GM12891 (cell line): ENCODE measurements around the gene ELOA.

Source experiments
- POLR2A ChIP-seq: IDR thresholded peaks from 2 replicates; pipeline ENCODE4 v1.6.1; 2011; ENCODE audit warnings: low read depth, low read length, control low read depth
- POLR2AphosphoS5 ChIP-seq: IDR thresholded peaks from 2 replicates; pipeline ENCODE4 v1.6.1; 2011; ENCODE audit warnings: low read depth, low read length, control low read depth
- POU2F2 ChIP-seq: IDR thresholded peaks from 2 replicates; pipeline ENCODE4 v1.6.1; 2011; ENCODE audit warnings: low read depth, mild to moderate bottlenecking, control low read depth, low read length, moderate library complexity
- SPI1 ChIP-seq: IDR thresholded peaks from 2 replicates; pipeline ENCODE4 v1.6.1; 2011; ENCODE audit warnings: low read depth, low read length, control low read depth
- TAF1 ChIP-seq: IDR thresholded peaks from 2 replicates; pipeline ENCODE4 v1.6.1; 2011; ENCODE audit warnings: low read depth, low read length, control low read depth

DNA sequence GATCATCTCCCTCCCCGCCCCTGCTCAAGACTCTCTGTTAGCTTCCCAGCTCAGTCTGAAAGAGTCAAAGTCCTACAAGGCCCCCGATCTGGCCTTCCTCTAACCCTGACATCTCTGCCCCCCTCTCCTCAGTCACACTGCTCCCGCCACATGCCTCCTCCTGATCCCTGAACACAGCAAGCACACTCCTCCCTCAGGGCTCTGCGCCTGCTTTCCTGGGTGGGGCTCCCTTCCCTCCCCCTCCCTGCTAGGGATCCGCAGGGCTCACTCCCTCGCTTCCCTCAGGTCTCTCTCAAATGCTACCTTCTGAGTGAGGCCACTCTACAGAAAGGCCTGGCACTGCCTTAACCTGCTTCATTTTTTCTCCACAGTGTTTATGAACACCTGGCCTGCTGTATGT is 63.0 kb downstream of the ELOA start:
- TF ChIP-seq POLR2A (no peak), POU2F2 (no peak), TAF1 (no peak), POLR2AphosphoS5 (no peak), SPI1 (no peak)
